Measurements from ENCODE around the gene UNC13C.

- TF ChIP-seq, protein P1, sequence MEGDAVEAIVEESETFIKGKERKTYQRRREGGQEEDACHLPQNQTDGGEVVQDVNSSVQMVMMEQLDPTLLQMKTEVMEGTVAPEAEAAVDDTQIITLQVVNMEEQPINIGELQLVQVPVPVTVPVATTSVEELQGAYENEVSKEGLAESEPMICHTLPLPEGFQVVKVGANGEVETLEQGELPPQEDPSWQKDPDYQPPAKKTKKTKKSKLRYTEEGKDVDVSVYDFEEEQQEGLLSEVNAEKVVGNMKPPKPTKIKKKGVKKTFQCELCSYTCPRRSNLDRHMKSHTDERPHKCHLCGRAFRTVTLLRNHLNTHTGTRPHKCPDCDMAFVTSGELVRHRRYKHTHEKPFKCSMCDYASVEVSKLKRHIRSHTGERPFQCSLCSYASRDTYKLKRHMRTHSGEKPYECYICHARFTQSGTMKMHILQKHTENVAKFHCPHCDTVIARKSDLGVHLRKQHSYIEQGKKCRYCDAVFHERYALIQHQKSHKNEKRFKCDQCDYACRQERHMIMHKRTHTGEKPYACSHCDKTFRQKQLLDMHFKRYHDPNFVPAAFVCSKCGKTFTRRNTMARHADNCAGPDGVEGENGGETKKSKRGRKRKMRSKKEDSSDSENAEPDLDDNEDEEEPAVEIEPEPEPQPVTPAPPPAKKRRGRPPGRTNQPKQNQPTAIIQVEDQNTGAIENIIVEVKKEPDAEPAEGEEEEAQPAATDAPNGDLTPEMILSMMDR (IDR thresholded peaks at IDR 0.05) = no peak
- no peak for TF ChIP-seq POLR2A (IDR thresholded peaks at IDR 0.05)
Observed at GRCh38 chr15:54675241-54675640, 697.0 kb downstream of the UNC13C start.
